ENCODE results near the gene HYAL3.

HYAL3 gene

DNA sequence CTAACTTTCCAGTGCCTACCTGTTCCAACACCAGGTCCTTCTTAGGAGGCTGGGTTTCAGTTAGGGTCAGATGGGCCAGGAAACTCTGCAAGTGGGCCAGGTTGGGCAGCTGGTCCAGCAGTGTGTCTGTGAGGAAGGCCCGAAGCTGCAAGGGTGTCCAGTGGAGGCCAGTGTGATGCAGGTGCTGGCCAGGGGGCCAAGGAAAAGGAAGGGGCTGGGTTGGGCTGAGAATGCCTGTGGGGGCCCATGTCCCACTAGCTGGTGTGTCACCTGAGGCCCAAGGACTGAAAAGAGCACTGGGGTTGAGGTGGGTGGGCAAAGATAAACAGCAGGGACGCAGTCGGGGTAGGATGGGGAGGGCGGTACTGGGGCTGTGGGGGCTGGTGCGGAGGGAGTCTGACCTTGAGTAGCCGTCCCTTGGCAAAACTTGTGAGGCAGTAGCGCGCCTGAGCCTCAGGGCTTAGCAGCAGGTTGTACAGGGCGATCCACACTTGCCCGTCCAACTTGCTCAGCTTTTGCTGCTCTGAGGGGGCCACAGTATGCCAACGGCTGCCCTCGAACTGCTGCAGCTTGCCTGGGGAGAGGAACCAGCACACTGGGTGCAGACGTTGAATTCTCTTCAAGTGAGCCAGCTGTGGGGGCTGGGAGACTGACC, 42.9 kb upstream of the HYAL3 start:
- DNase-seq (ENCODE audit: low read depth) = no peak
- H3K4me3 ChIP-seq (ENCODE audit: control insufficient read depth, low read depth, low read length) = no peak overlapping the region
- TF ChIP-seq, protein P1, sequence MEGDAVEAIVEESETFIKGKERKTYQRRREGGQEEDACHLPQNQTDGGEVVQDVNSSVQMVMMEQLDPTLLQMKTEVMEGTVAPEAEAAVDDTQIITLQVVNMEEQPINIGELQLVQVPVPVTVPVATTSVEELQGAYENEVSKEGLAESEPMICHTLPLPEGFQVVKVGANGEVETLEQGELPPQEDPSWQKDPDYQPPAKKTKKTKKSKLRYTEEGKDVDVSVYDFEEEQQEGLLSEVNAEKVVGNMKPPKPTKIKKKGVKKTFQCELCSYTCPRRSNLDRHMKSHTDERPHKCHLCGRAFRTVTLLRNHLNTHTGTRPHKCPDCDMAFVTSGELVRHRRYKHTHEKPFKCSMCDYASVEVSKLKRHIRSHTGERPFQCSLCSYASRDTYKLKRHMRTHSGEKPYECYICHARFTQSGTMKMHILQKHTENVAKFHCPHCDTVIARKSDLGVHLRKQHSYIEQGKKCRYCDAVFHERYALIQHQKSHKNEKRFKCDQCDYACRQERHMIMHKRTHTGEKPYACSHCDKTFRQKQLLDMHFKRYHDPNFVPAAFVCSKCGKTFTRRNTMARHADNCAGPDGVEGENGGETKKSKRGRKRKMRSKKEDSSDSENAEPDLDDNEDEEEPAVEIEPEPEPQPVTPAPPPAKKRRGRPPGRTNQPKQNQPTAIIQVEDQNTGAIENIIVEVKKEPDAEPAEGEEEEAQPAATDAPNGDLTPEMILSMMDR (IDR thresholded peaks at IDR 0.05; ENCODE audit: control insufficient read depth, insufficient read depth, low read depth, low read length, missing control alignments) = no peak

DNA sequence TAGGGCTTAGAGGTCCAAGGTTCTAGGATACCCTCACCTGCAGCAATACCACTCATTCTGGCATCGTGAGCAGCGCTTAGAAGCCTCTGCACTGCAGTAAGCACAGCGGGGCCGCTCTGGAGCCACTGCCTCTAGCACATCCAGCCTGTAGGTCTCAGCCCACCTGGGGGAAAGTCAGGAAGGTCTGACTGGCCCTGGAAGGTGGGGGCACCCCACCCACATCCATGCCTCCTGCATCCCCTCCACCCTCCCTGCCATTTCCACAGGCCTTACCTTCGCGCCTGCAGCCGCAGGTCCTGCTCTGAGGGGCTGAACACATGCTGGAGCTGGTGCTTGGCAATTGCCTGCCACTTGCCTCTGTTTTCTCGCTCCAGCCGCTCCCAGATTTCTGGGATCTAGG, 42.3 kb upstream of the HYAL3 start:
- DNase-seq (ENCODE audit: low read depth) = no peak
- peak overlapping the region; percentile 61 for H3K4me3 ChIP-seq (ENCODE audit: control insufficient read depth, low read depth, low read length)
- TF ChIP-seq, protein P1 (IDR thresholded peaks at IDR 0.05; ENCODE audit: control insufficient read depth, insufficient read depth, low read depth, low read length, missing control alignments) = no peak

- DNase-seq (ENCODE audit: low read depth) = no peak
- H3K4me3 ChIP-seq (ENCODE audit: control insufficient read depth, low read depth, low read length) = peak within 1 kb of the TSS; percentile 61
- TF ChIP-seq, protein P1 (IDR thresholded peaks at IDR 0.05; ENCODE audit: control insufficient read depth, insufficient read depth, low read depth, low read length, missing control alignments) = no peak
Observed at GRCh38 chr3:50340448-50341329, 41.5 kb upstream of the HYAL3 start, which contains the start of gene RASSF1. RASSF1 (minus strand) TSS chr3:50340836; CDS start chr3:50340805, 31 bp downstream.

- TF ChIP-seq, protein P1 (IDR thresholded peaks at IDR 0.05; ENCODE audit: control insufficient read depth, insufficient read depth, low read depth, low read length, missing control alignments) = no peak
- DNase-seq (ENCODE audit: low read depth) = no peak
- peak overlapping the region; percentile 61 for H3K4me3 ChIP-seq (ENCODE audit: control insufficient read depth, low read depth, low read length)
Observed at GRCh38 chr3:50340147-50340447, 40.9 kb upstream of the HYAL3 start.

- H3K4me3 ChIP-seq (ENCODE audit: control insufficient read depth, low read depth, low read length) = peak overlapping the region; percentile 61
- DNase-seq (ENCODE audit: low read depth) = no peak
- TF ChIP-seq, protein P1 (IDR thresholded peaks at IDR 0.05; ENCODE audit: control insufficient read depth, insufficient read depth, low read depth, low read length, missing control alignments) = no peak
Observed at GRCh38 chr3:50339485-50340146, 40.4 kb upstream of the HYAL3 start.

DNA sequence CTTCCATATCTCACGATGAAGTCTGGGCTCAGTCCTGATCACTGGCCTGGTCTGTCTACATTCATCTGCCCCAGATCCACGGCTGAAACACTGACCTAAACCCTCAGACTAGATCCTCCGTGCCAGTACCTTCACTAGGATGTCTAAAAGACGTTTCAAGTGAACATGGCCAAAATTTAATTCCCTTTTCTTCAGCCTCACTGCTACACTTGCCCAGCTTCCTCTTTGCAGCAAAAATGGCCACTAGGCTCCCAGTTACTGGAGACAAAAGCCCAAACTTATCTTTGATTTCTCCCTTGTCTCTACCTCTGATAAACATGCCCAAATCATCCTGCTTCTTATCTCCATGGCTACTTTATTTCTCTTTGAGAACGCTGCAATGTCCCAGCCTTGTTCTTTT, 39.8 kb upstream of the HYAL3 start:
- no peak overlapping the region; the same call in 1 of the 2 replicates for H3K4me3 ChIP-seq (ENCODE audit: control insufficient read depth, low read depth, low read length)
- TF ChIP-seq, protein P1 (IDR thresholded peaks at IDR 0.05; ENCODE audit: control insufficient read depth, insufficient read depth, low read depth, low read length, missing control alignments) = no peak
- DNase-seq (ENCODE audit: low read depth) = no peak

All from AG09309 (cell line).